Smooth muscle cell (in vitro differentiated cells): ENCODE measurements around the gene POLR3K. TPM values are rescaled to one million over a fixed set of nuclear protein-coding genes. Genes with fewer than 3 reads are reported as not detected.

Experiments used
- DNase-seq: peaks from one replicate; lab custom pipeline; 2025; ENCODE audit not compliant: unreplicated experiment; lab: John Stamatoyannopoulos, UW
- H2AFZ ChIP-seq: fragments of 200-600 bp; sonication (generic); 2 replicates; pipeline ENCODE4 v1.6.0; 2016; ENCODE audit warnings: antibody characterized with exemption, low read depth, mild to moderate bottlenecking
- H3F3A ChIP-seq: fragments of 200-600 bp; sonication (generic); 2 replicates; pipeline ENCODE4 v1.6.0; 2017; ENCODE audit warnings: antibody characterized with exemption, low read depth
- H3K27ac ChIP-seq: fragments of 200-600 bp; sonication (generic); 2 replicates; pipeline ENCODE4 v1.5.1; 2016; ENCODE audit warnings: low read depth, mild to moderate bottlenecking
- H3K27me3 ChIP-seq: fragments of 200-600 bp; sonication (generic); 2 replicates; pipeline ENCODE4 v1.6.1; 2016; ENCODE audit warnings: low read depth, mild to moderate bottlenecking
- H3K36me3 ChIP-seq: fragments of 200-600 bp; sonication (generic); 2 replicates; pipeline ENCODE4 v1.5.1; 2016; ENCODE audit warnings: low read depth
- H3K4me1 ChIP-seq: fragments of 200-600 bp; sonication (generic); 2 replicates; pipeline ENCODE4 v1.5.1; 2016; ENCODE audit warnings: low read depth
- H3K4me2 ChIP-seq: fragments of 200-600 bp; sonication (generic); 2 replicates; pipeline ENCODE4 v1.6.0; 2016; ENCODE audit warnings: mild to moderate bottlenecking
- H3K4me3 ChIP-seq: fragments of 200-600 bp; sonication (generic); 2 replicates; pipeline ENCODE4 v1.5.1; 2016; ENCODE audit warnings: mild to moderate bottlenecking
- H3K79me2 ChIP-seq: fragments of 200-600 bp; sonication (generic); 2 replicates; pipeline ENCODE4 v1.6.0; 2016; ENCODE audit warnings: low read depth, mild to moderate bottlenecking
- H3K9ac ChIP-seq: fragments of 200-600 bp; sonication (generic); 2 replicates; pipeline ENCODE4 v1.6.0; 2016; ENCODE audit warnings: low read depth
- H3K9me3 ChIP-seq: fragments of 200-600 bp; sonication (generic); replicated peaks from 2 replicates; pipeline ENCODE4 v1.5.1; 2016; ENCODE audit warnings: low read depth
- H4K20me1 ChIP-seq: fragments of 200-600 bp; sonication (generic); 2 replicates; pipeline ENCODE4 v1.6.0; 2016; ENCODE audit warnings: low read depth
- WGBS: methylation state at CpG from one replicate; pipeline ENCODE4 v1.1.7; 2016; ENCODE audit warnings: low lambda C conversion rate; 5-methylcytosine and 5-hydroxymethylcytosine counted together
- polyA plus RNA-seq: library from polyadenylated mRNA; unstranded; fragments of >200 nt; fragmentation: Nextera tagmentation; extraction: Ambion mirVana; gene quantifications from 2 replicates; pipeline ENCODE4 v1.2.1, GENCODE V29; 2016
- total RNA-seq: library from RNA; depleted of rRNA; stranded (reverse); fragments of >200 nt; gene quantifications from 2 replicates; pipeline ENCODE4 v1.2.3, GENCODE V29; 2014
- TF ChIP-seq, protein P1 (sequence below): fragments of 200-600 bp; sonication (generic); IDR thresholded peaks from 2 replicates; pipeline ENCODE4 v1.5.1; 2017; ENCODE audit warnings: borderline replicate concordance, mild to moderate bottlenecking, antibody characterized with exemption; ENCODE audit not compliant: insufficient read depth, poor library complexity, severe bottlenecking

Gene POLR3K
- total and polyA plus RNA-seq, 2 experiments from 2014 or later = 2.9 to 10.5 TPM

GRCh38 chr16:74747-75334 is 21.4 kb upstream of the POLR3K start:
- no peak for DNase-seq
- TF ChIP-seq, protein P1, sequence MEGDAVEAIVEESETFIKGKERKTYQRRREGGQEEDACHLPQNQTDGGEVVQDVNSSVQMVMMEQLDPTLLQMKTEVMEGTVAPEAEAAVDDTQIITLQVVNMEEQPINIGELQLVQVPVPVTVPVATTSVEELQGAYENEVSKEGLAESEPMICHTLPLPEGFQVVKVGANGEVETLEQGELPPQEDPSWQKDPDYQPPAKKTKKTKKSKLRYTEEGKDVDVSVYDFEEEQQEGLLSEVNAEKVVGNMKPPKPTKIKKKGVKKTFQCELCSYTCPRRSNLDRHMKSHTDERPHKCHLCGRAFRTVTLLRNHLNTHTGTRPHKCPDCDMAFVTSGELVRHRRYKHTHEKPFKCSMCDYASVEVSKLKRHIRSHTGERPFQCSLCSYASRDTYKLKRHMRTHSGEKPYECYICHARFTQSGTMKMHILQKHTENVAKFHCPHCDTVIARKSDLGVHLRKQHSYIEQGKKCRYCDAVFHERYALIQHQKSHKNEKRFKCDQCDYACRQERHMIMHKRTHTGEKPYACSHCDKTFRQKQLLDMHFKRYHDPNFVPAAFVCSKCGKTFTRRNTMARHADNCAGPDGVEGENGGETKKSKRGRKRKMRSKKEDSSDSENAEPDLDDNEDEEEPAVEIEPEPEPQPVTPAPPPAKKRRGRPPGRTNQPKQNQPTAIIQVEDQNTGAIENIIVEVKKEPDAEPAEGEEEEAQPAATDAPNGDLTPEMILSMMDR = no peak

DNA sequence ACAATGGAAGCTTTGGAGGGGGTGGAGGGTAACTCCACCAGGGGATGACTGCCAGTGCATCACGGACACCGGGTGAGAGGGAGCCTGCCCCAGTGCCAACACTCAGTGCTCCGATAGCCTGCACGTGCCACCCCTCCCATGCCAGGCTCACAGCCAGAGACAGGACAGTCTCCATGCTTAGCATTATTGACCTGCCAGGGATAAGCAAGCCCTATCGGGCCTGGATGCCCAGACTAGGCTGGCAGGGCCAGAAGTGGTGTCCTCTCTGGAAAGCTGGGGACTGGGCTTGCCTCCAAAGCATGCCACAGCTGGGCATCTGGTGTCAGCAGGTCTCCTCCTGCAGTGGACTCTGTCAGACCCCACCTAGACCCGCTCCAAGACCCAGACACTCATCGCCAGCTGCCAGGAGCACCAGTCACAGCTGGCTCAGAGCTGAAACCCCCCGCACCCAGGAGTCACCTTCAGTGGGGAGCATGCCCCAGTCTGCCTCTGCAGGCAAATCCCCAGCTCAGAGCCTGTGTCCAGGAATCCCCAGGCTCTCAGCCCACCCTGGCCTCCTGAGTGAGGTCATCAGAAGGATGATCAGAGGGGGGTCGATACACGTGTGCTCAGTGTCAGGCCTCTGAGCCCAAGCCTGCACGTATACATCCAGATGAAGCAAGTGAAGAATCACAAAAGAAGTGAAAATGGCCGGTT is 20.8 kb upstream of the POLR3K start:
- TF ChIP-seq, protein P1 = no peak
- no peak for DNase-seq
- WGBS = 66% methylated on average over 11 of the region's 12 CpGs

More at GRCh38 chr16:74747-75334, 21.4 kb upstream of the POLR3K start:
- no peak overlapping the region for H3K4me3 ChIP-seq
- no peaks in the 10 kb centered on the region for H3K27me3 ChIP-seq
- 65% methylated on average over 15 of the region's 16 CpGs for WGBS
- no peak overlapping the region for H3K9ac ChIP-seq
- no peaks in the 10 kb centered on the region for H3K36me3 ChIP-seq
- peak overlapping the region; percentile 97 for H3K4me2 ChIP-seq
- peaks cover 49% of the 10 kb centered on the region for H3K4me1 ChIP-seq
- H4K20me1 ChIP-seq = peaks cover 15% of the 10 kb centered on the region
- H3K9me3 ChIP-seq = no peaks in the 10 kb centered on the region
- H2AFZ ChIP-seq = no peak overlapping the region
- peak overlapping the region; percentile 77 for H3K27ac ChIP-seq
- peaks cover 17% of the 10 kb centered on the region for H3K79me2 ChIP-seq
- H3F3A ChIP-seq = peaks cover 31% of the 10 kb centered on the region

DNA sequence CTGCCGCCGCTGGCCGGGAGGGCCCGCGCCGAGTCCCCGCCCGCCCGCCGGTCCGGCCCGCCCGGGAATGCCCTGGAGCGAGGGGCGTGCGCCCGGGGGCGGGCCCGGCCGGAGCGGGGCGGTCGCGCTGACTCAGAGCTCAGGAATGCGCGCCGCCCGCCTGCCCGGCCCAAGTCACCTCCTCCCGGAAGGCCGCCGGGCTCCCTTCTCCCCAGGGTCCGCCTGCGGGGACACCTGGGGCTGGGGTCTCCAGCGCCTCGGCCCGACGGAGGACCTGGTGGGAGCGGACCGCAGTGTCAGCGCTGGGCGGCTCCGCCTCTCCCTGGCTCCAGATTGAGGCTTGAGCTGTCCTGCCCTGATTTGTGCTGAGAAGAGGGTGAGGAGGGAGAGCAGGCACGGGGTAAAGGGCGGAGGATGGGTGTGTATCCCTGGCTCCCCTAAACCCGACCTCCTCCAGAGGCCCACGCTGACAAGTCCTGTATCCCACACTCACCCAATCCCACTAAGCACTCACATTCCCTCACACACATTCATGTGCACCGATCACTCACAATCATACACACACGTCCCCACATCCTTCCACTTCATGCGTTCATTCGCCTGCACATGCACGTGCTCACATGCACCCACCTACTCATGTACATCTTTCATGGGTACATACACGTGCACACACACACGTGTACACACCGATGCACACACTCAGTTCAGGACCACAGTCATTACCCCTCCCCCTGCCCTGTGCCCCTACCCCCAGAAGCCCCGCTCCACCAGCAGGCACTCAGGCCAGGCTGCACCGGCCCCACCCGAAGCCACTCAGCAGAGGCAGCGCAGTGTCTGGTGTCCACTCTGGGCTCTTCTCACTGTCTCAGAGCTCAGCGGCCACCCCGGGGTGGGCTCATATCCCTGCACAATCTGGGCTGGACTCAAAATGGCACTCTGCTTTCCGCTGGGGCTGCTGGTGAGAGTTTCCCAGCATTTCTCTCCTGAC is 19.4 kb upstream of the POLR3K start, which contains the start of gene RHBDF1:
TSS of gene RHBDF1 (minus strand) at position 71 of the 988 bp plus-strand sequence. CDS start 7,616 bp downstream, outside the sequence.
- TF ChIP-seq, protein P1 = no peak
- Histone ChIP-seq H3K4me2 (peak within 1 kb of the TSS; percentile 93), H3K4me3 (peak within 1 kb of the TSS; percentile 86), H3K9ac (peak within 1 kb of the TSS; percentile 82), H3K4me1 (peaks cover 62% of the 10 kb centered on the region), H3K9me3 (no peaks in the 10 kb centered on the region), H3K27me3 (no peaks in the 10 kb centered on the region), H3K36me3 (no peaks in the 10 kb centered on the region), H3F3A (peaks cover 31% of the 10 kb centered on the region), H2AFZ (no peak within 1 kb of the TSS), H3K27ac (peak within 1 kb of the TSS; percentile 74), H4K20me1 (peaks cover 35% of the 10 kb centered on the region), H3K79me2 (peaks cover 37% of the 10 kb centered on the region)
- DNase-seq = peak; percentile 19
- WGBS = 34% methylated on average over 33 of the region's 62 CpGs

More for the DNA sequence above, 20.8 kb upstream of the POLR3K start:
- Histone ChIP-seq H3K27me3 (no peaks in the 10 kb centered on the region), H3F3A (peaks cover 31% of the 10 kb centered on the region), H3K4me1 (peaks cover 49% of the 10 kb centered on the region), H3K36me3 (no peaks in the 10 kb centered on the region), H3K79me2 (peaks cover 24% of the 10 kb centered on the region), H3K27ac (no peak overlapping the region), H3K4me2 (no peak overlapping the region), H3K4me3 (no peak overlapping the region), H3K9ac (no peak overlapping the region), H2AFZ (no peak overlapping the region), H3K9me3 (no peaks in the 10 kb centered on the region), H4K20me1 (peaks cover 21% of the 10 kb centered on the region)
